ENCODE results near the gene ZNF654.

DNA sequence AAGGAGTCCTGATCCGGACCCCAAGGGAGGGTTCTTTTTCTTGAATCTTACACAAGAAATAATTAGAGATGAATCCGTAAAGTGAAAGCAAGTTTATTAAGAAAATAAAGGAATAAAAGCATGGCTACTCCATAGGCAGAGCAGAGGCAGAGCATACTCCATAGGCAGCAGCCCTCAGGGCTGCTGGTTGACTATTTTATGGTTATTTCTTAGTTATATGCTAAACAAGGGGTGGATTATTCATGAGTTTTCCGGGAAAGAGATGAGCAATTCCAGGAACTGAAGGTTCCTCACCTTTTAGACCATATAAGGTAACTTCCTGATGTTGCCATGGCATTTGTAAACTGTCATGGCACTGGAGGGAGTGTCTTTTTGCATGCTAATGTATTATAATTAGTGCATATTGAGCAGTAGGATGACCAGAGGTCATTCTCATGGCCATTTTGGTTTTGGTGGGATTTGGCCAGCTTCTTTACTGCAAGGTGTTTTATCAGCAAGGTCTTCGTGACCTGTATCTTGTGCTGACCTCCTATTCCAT is 132.9 kb downstream of the ZNF654 start:
- TF ChIP-seq, protein P1, sequence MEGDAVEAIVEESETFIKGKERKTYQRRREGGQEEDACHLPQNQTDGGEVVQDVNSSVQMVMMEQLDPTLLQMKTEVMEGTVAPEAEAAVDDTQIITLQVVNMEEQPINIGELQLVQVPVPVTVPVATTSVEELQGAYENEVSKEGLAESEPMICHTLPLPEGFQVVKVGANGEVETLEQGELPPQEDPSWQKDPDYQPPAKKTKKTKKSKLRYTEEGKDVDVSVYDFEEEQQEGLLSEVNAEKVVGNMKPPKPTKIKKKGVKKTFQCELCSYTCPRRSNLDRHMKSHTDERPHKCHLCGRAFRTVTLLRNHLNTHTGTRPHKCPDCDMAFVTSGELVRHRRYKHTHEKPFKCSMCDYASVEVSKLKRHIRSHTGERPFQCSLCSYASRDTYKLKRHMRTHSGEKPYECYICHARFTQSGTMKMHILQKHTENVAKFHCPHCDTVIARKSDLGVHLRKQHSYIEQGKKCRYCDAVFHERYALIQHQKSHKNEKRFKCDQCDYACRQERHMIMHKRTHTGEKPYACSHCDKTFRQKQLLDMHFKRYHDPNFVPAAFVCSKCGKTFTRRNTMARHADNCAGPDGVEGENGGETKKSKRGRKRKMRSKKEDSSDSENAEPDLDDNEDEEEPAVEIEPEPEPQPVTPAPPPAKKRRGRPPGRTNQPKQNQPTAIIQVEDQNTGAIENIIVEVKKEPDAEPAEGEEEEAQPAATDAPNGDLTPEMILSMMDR (IDR thresholded peaks at IDR 0.05) = no peak
- TF ChIP-seq POLR2A (IDR thresholded peaks at IDR 0.05) = no peak

Data from uterus (tissue), 2 donors.